LHCN-M2 (cell line): ENCODE measurements around the gene GDF7. TPM values are rescaled to one million over a fixed set of nuclear protein-coding genes. Genes with fewer than 3 reads are reported as not detected.

Source experiments
- total RNA-seq: library from RNA; depleted of rRNA; stranded (reverse); fragments of >200 nt; gene quantifications from 2 replicates; pipeline ENCODE4 v1.2.3, GENCODE V29; 2014; rRNA removed

Gene GDF7
- total RNA-seq, 1 experiment from 2014 or later: not detected

Other genes with a start within 250 kb of the GDF7 start
- 92.2 and 129 TPM in 2 replicates for gene RHOB, start 220.1 kb upstream of the GDF7 start, total RNA-seq
- 24.6 and 34.2 TPM in 2 replicates for gene HS1BP3, start 16.0 kb upstream of the GDF7 start, total RNA-seq
- gene LDAH, start 156.0 kb downstream of the GDF7 start, total RNA-seq: 21.5 and 24.3 TPM in 2 replicates